ENCODE data around the gene RNF13. TPM values are rescaled to one million over a fixed set of nuclear protein-coding genes. Genes with fewer than 3 reads are reported as not detected.

The RNF13 gene
- total RNA-seq, 1 experiment from 2014 or later, result 33.8 TPM

DNA sequence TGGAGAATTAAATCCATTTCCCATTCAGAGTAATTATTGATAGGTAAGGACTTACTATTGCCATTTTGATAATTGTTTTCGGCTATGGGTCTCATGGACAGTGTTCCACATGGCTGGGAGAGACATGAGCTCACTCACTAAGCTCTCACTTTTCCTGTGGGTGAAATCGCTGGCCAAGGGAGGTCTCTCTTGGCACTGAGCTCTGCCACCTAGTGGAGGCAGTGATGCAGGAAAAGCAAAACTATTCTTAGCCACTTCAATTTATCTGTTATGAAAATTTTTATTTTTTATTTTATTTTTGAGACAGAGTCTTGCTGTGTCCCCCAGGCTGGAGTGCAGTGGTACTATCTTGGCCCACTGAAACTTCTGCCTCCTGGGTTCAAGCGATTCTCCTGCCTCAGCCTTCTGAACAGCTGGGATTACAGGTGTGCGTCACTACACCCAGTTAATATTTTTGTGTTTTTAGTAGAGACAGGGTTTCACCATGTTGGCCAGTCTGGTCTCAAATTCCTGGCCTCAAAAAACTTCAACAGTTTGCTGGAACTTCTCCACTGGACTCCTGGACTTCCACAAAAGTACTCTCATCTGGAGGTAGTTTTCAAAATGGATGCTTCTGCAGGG lies 4.7 kb upstream of the RNF13 start:
- Histone ChIP-seq H3K4me3 (ENCODE audit: low read length) (no peak overlapping the region), H3K9ac (ENCODE audit: low read length) (no peak overlapping the region), H3F3A (ENCODE audit: low read length, unreplicated experiment) (no peaks in the 10 kb centered on the region), H3K9me3 (ENCODE audit: low read length) (no peaks in the 10 kb centered on the region), H3K4me1 (ENCODE audit: insufficient read depth, low read length) (peaks cover 6% of the 10 kb centered on the region), H4K20me1 (ENCODE audit: low read length) (no peaks in the 10 kb centered on the region), H3K27ac (ENCODE audit: low read length) (no peak overlapping the region), H2AFZ (ENCODE audit: low read length) (peak overlapping the region; percentile 56), H3K79me2 (ENCODE audit: low read length) (peaks cover 3% of the 10 kb centered on the region), H3K9me2 (replicated peaks; ENCODE audit: low read length) (no peaks in the 10 kb centered on the region), H3K36me3 (ENCODE audit: low read depth, low read length) (no peaks in the 10 kb centered on the region), H3K4me2 (ENCODE audit: low read length) (peak overlapping the region; percentile 52), H3K27me3 (ENCODE audit: low read length) (no peaks in the 10 kb centered on the region)
- intact Hi-C loops (cut with micrococcal nuclease), result loop anchor here (1.0 to 5.0 kb wide), 3 partner anchors 43 to 314 kb away; no protein-coding TSS in a partner anchor
- ATAC-seq, result peak; percentile 18; the same call in 1 of the 2 replicates
- peak; percentile 84 for DNase-seq
- BruUV-seq (replicated peaks), result no TSS peak
- ChIA-PET POLR2A (ENCODE audit: unreplicated experiment) (interaction anchor here (0.5 to 0.6 kb wide), 3 partner anchors 70 to 436 kb away, joined by 3 to 7 read pairs (median 4); no protein-coding TSS in a partner anchor), CTCF (interaction anchor here (0.5 to 2.2 kb wide), 16 partner anchors 12 to 392 kb away, joined by 3 to 101 read pairs (median 4); partner anchors contain the start of gene ANKUB1)
- TF ChIP-seq CTCF (conservative IDR thresholded peaks at IDR 0.05; ENCODE audit: low read depth, low read length) (peak; percentile 81), EZH2 (IDR thresholded peaks at IDR 0.05; ENCODE audit: low read length, unreplicated experiment) (no peak), EZH2phosphoT487 (IDR thresholded peaks at IDR 0.05; ENCODE audit: borderline replicate concordance, low read length) (no peak)

GRCh38 chr3:149809699-149810098 lies 3.3 kb upstream of the RNF13 start:
- H3K9me2 ChIP-seq (replicated peaks; ENCODE audit: low read length), result no peaks in the 10 kb centered on the region
- H3F3A ChIP-seq (ENCODE audit: low read length, unreplicated experiment), result no peaks in the 10 kb centered on the region
- no peaks in the 10 kb centered on the region for H3K36me3 ChIP-seq (ENCODE audit: low read depth, low read length)
- peaks cover 9% of the 10 kb centered on the region for H4K20me1 ChIP-seq (ENCODE audit: low read length)
- no peak overlapping the region for H3K9ac ChIP-seq (ENCODE audit: low read length)
- intact Hi-C loops (cut with micrococcal nuclease), result loop anchor here (5.0 kb wide), 2 partner anchors 152 to 297 kb away; partner anchors contain the start of gene WWTR1
- ATAC-seq, result no peak
- no peak overlapping the region for H3K4me3 ChIP-seq (ENCODE audit: low read length)
- H3K4me2 ChIP-seq (ENCODE audit: low read length), result no peak overlapping the region
- TF ChIP-seq EZH2phosphoT487 (IDR thresholded peaks at IDR 0.05; ENCODE audit: borderline replicate concordance, low read length) (no peak), EZH2 (IDR thresholded peaks at IDR 0.05; ENCODE audit: low read length, unreplicated experiment) (no peak), CTCF (conservative IDR thresholded peaks at IDR 0.05; ENCODE audit: low read depth, low read length) (no peak)
- no peaks in the 10 kb centered on the region for H3K27me3 ChIP-seq (ENCODE audit: low read length)
- H3K27ac ChIP-seq (ENCODE audit: low read length), result no peak overlapping the region
- ChIA-PET CTCF (no interaction called here), POLR2A (ENCODE audit: unreplicated experiment) (no interaction called here)
- H3K9me3 ChIP-seq (ENCODE audit: low read length), result no peaks in the 10 kb centered on the region
- peaks cover 11% of the 10 kb centered on the region for H3K4me1 ChIP-seq (ENCODE audit: insufficient read depth, low read length)
- peaks cover 17% of the 10 kb centered on the region for H3K79me2 ChIP-seq (ENCODE audit: low read length)
- BruUV-seq (replicated peaks), result no TSS peak
- DNase-seq, result no peak
- no peak overlapping the region for H2AFZ ChIP-seq (ENCODE audit: low read length)

- Histone ChIP-seq H3K27ac (ENCODE audit: low read length) (no peak overlapping the region), H3K4me1 (ENCODE audit: insufficient read depth, low read length) (peaks cover 22% of the 10 kb centered on the region), H3K9me2 (replicated peaks; ENCODE audit: low read length) (no peaks in the 10 kb centered on the region), H3F3A (ENCODE audit: low read length, unreplicated experiment) (no peaks in the 10 kb centered on the region), H3K4me3 (ENCODE audit: low read length) (no peak overlapping the region), H4K20me1 (ENCODE audit: low read length) (peaks cover 18% of the 10 kb centered on the region), H2AFZ (ENCODE audit: low read length) (no peak overlapping the region), H3K27me3 (ENCODE audit: low read length) (no peaks in the 10 kb centered on the region), H3K4me2 (ENCODE audit: low read length) (no peak overlapping the region), H3K36me3 (ENCODE audit: low read depth, low read length) (no peaks in the 10 kb centered on the region), H3K9ac (ENCODE audit: low read length) (no peak overlapping the region), H3K79me2 (ENCODE audit: low read length) (peaks cover 28% of the 10 kb centered on the region), H3K9me3 (ENCODE audit: low read length) (no peaks in the 10 kb centered on the region)
- BruUV-seq (replicated peaks), result no TSS peak
- no peak for ATAC-seq
- POLR2A ChIA-PET (ENCODE audit: unreplicated experiment), result no interaction called here
- intact Hi-C loops (cut with micrococcal nuclease), result loop anchor here (5.0 kb wide), 1 partner anchor 154 kb away; the partner anchor contains the start of gene WWTR1
- CTCF ChIA-PET, result no interaction called here
- TF ChIP-seq EZH2 (IDR thresholded peaks at IDR 0.05; ENCODE audit: low read length, unreplicated experiment) (no peak), CTCF (conservative IDR thresholded peaks at IDR 0.05; ENCODE audit: low read depth, low read length) (no peak), EZH2phosphoT487 (IDR thresholded peaks at IDR 0.05; ENCODE audit: borderline replicate concordance, low read length) (no peak)
- DNase-seq, result no peak
Measured at GRCh38 chr3:149810846-149811245, 2.2 kb upstream of the RNF13 start.
